Loucy (cell line): ENCODE measurements around the gene IGF1R.

Experiments used
- CTCF ChIP-seq: fragments of 200-600 bp; sonication (generic); conservative IDR thresholded peaks from 2 replicates; pipeline ENCODE4 v1.5.1; 2014; ENCODE audit warnings: mild to moderate bottlenecking, antibody characterized with exemption, low read length
- EZH2phosphoT487 ChIP-seq: fragments of 200-600 bp; IDR thresholded peaks from 2 replicates; pipeline ENCODE4 v1.6.1; 2018; ENCODE audit warnings: antibody characterized with exemption, mild to moderate bottlenecking, moderate library complexity, borderline replicate concordance

- TF ChIP-seq CTCF: no peak
- no peak for TF ChIP-seq EZH2phosphoT487
These were observed 129.1 kb downstream of the IGF1R start for GRCh38 chr15:98777426-98777825.
